NK-92 (cell line): ENCODE measurements around the gene ZNF649.

Source experiments
- DNase-seq: peaks from one replicate; lab custom pipeline; 2025; ENCODE audit not compliant: unreplicated experiment; lab: John Stamatoyannopoulos, UW

Gene ZNF649

DNA sequence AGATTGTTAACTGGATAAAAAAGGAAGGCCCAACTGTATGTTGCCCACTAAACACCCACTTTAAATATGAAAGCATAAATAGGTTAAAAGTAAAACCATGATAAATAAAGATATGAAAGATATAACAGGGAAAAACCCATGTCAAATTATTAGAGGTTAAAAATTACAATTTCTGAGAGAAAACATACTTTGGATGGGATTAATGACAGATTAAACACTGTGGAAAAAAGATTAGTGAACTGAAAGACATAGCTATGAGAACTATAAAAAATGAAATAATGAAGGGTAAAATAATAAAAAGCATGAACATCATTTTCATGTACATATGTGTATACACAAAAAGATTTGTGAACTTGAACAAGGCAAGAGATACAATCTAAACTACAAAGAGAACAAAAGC, 14.9 kb downstream of the ZNF649 start:
- DNase-seq: no peak

DNA sequence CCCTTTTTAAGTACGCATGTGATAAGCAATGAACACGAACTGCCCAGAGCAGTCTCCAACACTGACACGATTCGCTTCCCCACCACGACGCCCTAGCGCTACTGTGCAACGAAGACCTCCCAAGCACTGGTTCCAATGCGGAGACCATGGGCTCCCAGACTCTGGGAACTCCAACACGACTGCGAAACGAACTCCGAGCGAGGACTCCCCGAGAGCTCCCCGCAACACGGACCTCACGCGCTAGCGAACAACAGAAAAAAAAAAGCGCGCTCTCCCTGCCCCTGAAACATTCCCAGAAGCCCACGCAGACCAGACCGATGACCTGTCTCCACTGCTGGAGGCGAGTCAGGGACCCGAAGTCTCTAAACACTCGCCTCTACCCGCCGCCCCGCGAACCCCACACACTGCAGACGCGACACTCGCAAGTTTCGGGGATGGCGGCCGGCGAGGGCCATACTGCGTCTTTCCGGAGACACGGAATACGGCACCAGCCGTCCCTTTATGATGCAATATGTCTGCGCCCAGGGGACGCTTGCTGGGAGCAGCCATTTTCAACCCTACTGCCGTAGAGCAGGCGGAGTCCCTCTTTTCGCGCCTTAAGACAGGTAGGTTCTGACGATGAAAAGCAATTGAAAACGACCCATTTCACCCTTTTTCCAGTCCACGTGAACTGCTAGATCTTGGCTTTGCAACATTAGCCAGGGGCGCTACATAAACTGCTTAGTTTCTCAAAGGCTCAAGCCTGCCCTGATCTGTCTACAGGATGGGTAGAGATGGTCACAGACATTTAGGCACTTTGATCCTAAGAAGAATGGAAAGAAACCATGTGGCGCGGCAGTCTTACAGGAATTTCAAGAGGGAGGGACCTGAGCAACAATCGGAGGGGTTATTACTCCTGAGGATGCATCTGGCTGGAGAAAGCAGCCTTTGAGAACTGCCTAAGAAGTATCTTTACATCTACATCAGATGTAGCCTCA, 17.0 kb downstream of the ZNF649 start, which contains the start of gene ZNF577:
ZNF577 (minus strand) TSS at position 430 of the 977 bp plus-strand sequence. CDS start 7,569 bp downstream, outside the sequence.
- no peak for DNase-seq

DNA sequence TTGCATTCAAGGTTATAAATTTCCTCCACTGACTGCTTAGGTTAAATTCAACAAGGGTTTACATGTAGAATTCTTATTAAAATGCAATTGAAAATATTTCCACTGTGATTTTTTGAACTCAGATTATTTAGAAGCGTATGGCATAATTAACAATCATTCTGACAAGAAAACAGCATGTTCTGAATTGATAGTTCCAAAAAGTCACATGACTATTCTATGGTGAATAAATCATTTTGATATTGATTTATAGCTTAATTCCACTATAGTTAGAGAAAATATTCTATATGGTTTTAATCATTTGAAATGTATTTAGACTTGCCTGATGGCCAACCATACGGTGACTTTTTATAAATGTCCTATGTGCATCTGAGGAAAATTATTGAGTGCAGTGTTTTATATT, 20.1 kb downstream of the ZNF649 start:
- no peak for DNase-seq

DNA sequence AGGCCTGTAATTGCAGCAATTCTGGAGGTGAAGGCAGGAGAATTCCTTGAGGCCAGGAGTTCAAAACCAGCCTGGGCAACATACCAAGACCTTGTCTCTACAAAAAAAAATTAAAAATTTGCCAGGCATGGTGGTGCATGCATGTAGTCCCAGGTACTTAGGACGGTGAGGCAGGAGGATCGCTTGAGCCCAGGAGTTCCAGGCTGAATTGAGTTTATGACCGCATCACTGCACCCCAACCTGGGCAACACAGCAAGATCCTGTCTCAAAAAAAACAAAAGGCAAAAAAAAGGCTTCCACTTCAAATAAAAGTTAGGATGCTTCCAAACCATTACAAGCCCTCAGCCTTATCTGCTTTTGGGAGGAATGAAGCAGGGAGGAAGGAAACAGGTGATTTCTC, 22.3 kb downstream of the ZNF649 start:
- no peak for DNase-seq

DNA sequence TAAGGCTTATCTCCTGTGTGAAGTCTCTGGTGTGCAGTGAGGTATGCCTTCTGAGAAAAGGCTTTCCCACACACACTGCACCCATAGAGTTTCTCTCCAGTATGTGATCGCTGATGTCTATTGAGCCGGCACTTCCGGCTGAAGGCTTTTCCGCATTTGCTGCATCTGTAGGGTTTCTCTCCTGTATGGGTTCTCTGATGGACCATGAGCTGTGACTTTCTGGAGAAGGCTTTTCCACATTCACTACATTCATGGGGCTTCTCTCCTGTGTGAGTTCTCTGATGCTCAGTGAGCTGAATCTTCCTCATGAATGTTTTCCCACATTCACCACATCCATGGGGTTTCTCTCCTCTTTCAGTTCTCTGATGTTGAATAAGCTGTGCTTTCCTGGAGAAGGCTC, 31.7 kb downstream of the ZNF649 start:
- no peak for DNase-seq

DNA sequence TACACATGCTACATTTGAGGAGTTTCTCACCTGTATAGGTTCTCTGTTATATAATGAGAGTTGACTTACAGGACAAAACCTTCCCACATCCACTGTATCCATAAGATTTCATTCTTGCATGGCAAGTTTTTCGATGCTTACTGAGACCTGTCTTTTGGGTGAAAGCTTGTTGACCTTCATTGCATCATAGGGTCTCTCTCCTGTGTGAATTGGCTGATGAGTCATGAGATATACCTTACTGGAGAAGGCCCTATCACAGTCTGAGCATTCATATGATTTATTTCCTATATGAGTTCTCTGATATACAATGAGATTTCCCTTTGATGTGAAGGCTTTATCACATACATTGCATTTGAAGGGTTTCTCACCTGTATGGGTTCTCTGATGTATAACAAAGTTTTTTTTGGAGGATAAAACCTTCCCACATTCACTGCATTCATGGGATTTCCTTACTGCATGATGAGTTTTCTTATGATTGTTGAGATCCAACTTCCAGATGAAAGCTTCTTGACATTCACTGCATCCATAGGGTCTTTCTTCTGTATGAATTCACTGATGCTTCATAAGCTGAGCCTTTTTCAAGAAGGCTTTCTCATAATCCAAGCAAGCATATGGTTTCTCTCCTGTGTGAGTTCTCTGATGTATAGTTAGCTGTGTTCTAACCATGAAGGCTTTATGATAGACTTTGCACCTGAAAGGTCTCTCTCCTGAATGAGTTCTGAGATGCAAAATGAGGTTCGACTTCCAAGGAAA, 42.8 kb downstream of the ZNF649 start:
- DNase-seq: no peak
